ENCODE data around the gene BICDL2. TPM values are rescaled to one million over a fixed set of nuclear protein-coding genes. Genes with fewer than 3 reads are reported as not detected.

Gene BICDL2
- total RNA-seq, 1 donor from 2014 or later = not detected

DNA sequence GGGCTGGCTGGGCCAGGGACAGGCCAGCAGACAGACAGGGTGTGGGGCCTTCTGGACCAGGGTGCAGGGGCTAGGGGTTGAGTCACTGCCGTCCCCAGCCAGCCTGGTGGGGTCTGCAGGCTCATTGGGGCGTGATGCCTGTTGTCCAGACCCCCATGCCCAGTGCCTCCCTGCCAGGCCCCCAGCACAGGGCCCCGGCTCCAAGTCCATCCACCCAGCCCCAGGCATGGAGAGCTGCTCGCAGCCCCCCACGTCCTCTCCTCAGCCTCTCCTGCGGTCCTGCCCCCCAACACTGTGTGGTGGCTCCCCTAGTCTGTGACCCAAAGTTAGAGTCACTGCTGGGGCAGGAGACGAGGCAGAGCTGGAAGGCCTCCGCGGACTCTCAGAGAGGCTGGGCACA, 49.5 kb downstream of the BICDL2 start:
- H3K4me3 ChIP-seq = no peak overlapping the region
- DNase-seq (ENCODE audit: low spot score in 2 of 2) = no peak
- H3K27ac ChIP-seq = no peak overlapping the region
- no peaks in the 10 kb centered on the region for H3K27me3 ChIP-seq
- intact Hi-C loops (cut with DNase I) = no loop called here
- H3K9me3 ChIP-seq = no peaks in the 10 kb centered on the region
- peaks cover 3 to 5% of the 10 kb centered on the region in 2 donors for H3K4me1 ChIP-seq
- TF ChIP-seq, protein P1, sequence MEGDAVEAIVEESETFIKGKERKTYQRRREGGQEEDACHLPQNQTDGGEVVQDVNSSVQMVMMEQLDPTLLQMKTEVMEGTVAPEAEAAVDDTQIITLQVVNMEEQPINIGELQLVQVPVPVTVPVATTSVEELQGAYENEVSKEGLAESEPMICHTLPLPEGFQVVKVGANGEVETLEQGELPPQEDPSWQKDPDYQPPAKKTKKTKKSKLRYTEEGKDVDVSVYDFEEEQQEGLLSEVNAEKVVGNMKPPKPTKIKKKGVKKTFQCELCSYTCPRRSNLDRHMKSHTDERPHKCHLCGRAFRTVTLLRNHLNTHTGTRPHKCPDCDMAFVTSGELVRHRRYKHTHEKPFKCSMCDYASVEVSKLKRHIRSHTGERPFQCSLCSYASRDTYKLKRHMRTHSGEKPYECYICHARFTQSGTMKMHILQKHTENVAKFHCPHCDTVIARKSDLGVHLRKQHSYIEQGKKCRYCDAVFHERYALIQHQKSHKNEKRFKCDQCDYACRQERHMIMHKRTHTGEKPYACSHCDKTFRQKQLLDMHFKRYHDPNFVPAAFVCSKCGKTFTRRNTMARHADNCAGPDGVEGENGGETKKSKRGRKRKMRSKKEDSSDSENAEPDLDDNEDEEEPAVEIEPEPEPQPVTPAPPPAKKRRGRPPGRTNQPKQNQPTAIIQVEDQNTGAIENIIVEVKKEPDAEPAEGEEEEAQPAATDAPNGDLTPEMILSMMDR (IDR thresholded peaks at IDR 0.05) = no peak
- H3K36me3 ChIP-seq = no peaks in the 10 kb centered on the region

DNA sequence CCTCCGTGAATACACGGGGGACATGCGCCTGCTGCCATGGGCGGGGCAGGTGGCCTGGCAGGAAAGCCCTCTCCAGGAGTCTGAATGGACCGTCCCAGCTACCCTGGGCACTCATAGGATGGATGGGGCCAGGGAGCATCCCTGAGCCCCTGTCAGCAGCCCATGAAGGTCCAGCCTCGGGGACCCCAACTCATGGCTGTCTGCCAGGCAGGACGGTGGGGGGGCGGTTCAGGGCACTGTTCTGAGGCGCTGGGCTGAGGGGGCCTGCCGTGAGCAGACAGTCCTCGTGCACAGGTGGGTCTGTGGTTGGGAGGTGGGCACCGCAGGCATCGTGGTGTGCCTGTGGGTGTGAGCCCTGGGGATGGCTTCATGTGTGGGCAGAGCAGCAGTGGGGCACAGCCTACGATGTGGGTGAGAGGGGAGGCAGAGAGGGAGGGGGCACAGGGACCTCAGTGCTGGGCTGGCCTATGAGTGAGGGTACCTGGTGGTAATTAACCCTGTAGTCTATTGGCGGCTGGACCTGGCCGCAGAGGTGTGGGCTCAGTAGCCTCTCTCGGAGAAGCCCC, 50.0 kb downstream of the BICDL2 start:
- no peak for DNase-seq (ENCODE audit: low spot score in 2 of 2)
- H3K36me3 ChIP-seq = no peaks in the 10 kb centered on the region
- intact Hi-C loops (cut with DNase I) = no loop called here
- peaks cover 3 to 5% of the 10 kb centered on the region in 2 donors for H3K4me1 ChIP-seq
- H3K4me3 ChIP-seq = no peak overlapping the region
- H3K27me3 ChIP-seq = no peaks in the 10 kb centered on the region
- TF ChIP-seq, protein P1 (IDR thresholded peaks at IDR 0.05) = no peak
- no peak overlapping the region for H3K27ac ChIP-seq
- no peaks in the 10 kb centered on the region for H3K9me3 ChIP-seq

DNA sequence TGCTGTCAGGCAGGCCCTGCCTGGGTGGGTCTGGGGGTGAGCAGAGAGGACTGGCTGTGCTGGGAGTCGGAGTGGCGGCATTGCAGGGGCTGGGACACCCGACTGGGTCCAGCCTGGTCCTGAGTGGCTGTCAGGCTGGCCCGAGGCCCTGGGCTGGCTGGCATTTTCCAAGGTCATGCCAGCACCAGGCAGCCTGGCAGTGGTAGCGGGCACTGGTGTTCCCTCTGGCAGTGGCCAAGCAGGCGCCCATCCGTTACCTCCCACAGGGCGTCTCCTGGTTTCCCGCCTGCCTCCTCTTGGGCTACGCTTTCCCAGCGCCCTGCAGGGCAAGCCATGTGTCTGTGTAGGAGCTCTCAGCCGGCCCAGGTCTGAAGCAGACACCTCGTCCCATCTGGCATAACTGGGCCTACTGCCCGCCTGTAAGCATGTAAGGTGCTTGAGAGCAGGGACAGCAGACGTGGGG, 50.8 kb downstream of the BICDL2 start:
- H3K4me3 ChIP-seq = no peak overlapping the region
- TF ChIP-seq, protein P1 (IDR thresholded peaks at IDR 0.05) = no peak

DNA sequence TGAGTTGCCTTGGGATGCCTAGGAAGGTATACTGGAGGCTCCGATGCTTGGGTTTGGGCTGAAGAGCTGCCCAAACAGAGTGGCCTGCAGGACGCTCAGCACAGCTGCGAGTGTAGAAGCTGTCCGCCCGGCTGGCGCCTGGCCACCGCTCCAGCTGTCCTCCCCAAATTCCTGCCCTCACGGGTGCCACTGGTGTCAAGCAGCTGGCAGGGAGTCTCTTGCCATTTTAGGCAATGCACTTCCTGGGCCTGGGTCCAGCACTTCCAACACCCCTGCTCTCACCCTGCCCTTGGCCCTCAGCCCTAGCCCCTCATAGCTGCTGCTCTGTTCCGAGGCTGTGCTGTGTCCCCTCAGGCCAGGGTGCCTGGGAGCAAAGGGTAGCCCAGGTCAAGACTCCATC, 51.3 kb downstream of the BICDL2 start:
- Histone ChIP-seq H3K27me3 (no peaks in the 10 kb centered on the region), H3K36me3 (no peaks in the 10 kb centered on the region), H3K4me3 (no peak overlapping the region), H3K27ac (no peak overlapping the region), H3K9me3 (no peaks in the 10 kb centered on the region), H3K4me1 (peaks cover 5 to 8% of the 10 kb centered on the region in 2 donors)
- DNase-seq (ENCODE audit: low spot score in 2 of 2) = no peak
- TF ChIP-seq, protein P1 (IDR thresholded peaks at IDR 0.05) = no peak
- intact Hi-C loops (cut with DNase I) = no loop called here

More for the DNA sequence above, 50.8 kb downstream of the BICDL2 start:
- Histone ChIP-seq H3K9me3 (no peaks in the 10 kb centered on the region), H3K36me3 (no peaks in the 10 kb centered on the region), H3K27ac (no peak overlapping the region), H3K27me3 (no peaks in the 10 kb centered on the region), H3K4me1 (peaks cover 5% of the 10 kb centered on the region in 2 donors)
- DNase-seq (ENCODE audit: low spot score in 2 of 2) = no peak
- intact Hi-C loops (cut with DNase I) = no loop called here

DNA sequence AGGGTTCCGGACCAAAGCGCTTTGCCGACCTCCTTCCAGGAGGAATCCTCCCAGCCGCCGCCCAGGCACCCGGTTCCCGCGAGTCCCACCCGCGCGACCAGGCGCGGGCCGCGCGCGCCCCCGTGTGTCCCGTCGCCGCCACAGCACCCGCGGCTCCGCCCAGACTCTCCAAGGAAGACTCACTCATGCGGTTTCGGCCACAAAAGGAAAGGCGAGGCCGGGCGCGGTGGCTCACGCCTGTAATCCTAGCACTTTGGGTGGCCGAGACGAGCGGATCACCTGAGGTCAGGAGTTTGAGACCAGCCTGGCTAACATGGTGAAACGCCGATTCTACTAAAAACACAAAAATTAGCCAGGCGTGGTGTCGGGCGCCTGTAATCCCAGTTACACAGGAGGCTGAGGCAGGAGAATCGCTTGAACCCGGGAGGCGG, 53.0 kb downstream of the BICDL2 start:
- H3K36me3 ChIP-seq = no peaks in the 10 kb centered on the region
- no peaks in the 10 kb centered on the region for H3K9me3 ChIP-seq
- peaks cover 10 to 15% of the 10 kb centered on the region in 2 donors for H3K4me1 ChIP-seq
- intact Hi-C loops (cut with DNase I) = loop anchor here (5.0 kb wide), 1 partner anchor 71 kb away; the partner anchor contains the start of gene FLYWCH1
- H3K27me3 ChIP-seq = no peaks in the 10 kb centered on the region
- TF ChIP-seq, protein P1 (IDR thresholded peaks at IDR 0.05) = peak; percentile 83 to 95 (median 90)
- DNase-seq (ENCODE audit: low spot score in 2 of 2) = peak; percentile 31 to 91
- H3K27ac ChIP-seq = no peak overlapping the region
- H3K4me3 ChIP-seq = peak overlapping the region in 1 of 2 donors; percentile 53

Measured in ascending aorta (tissue), 2 donors.